DMS114 treated with DMSO at 0.1 percent for 48 hours (cell line): ENCODE results near the gene DNAJB9.

Experiments
- DNase-seq: peaks from one replicate; lab custom pipeline; 2025; ENCODE audit not compliant: unreplicated experiment; lab: John Stamatoyannopoulos, UW

The DNAJB9 gene

DNA sequence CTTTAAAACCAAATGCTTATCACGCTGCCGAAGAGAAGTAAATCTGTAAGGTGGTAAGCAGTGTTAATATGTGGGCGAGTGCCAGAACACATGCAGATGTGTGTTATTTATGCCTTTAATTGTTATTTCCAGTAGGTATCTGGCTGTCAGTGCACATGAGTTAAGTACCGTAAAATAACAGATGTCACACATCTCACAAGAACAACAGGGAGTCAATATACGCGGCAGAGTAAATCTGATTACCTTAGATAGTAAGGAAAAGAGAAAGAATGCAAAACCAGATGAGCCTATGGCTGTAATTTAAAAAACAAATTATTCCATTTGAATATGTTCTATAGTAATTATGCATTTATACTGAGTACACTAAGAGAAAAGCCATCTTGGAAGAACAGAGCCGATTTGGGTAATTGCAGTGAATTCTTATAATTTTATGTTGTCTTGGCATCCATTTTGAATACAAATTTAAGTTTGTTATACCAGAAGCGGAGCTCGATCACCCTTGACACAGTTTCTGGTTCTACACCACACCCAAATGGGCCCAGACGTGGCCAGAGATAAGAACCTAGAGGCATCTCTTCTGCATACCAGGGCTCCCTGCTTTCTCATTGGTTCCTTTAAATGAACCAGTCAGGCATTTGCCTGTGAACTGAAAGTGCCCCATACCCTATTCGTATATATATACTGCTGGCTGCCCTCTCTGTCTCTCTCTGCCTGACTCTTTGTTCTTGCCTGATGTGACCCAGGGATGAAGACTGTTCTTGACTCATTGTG, 34.8 kb downstream of the DNAJB9 start:
- no peak for DNase-seq

DNA sequence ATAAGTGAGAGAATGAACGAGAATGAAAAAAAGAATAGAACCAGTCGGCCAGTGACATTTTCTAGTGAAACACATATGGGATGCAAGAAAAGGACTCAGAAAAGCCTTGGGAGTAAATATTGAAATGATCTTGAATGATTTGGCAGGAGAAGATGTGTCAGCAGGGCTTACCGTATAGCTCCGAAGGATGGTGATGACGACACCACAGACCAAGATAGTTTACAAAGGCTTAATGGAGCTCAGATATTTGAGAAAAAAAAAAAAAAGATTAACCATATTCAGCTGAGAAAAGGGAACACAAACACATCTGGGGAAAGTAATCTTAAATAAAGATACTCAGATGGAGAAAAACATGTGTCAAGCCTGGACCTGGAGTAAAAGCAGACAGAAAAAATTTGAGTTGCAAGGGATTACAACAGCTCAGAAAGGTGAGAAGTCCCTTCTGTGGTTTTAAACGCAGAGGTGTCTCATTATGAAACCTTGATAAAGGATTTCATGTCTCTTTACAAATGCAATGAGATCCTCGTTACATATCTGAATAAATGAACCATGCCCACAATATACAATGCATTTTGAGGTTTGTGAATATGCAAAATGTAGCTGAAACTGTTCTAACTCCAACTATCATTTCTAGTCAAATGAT, 36.0 kb downstream of the DNAJB9 start:
- no peak for DNase-seq

DNA sequence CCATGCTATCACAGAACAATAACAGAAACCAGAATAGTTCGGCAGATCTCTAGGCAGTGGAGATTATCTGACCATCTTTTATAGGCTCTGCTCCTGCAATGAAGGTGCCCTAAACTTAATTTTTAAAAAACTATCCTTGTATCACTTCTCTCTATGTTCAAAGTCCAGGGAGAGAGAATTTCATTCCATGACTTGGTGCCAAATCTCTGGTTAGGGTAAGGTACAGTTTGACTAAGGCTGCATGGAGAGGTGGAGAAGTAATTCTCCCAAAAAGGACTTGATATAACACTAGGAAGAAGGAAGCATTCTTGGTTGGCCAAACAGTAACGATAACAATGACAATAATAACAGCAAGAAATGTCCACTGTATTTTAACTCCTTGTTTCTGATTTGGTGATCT, 40.0 kb downstream of the DNAJB9 start:
- no peak for DNase-seq

DNA sequence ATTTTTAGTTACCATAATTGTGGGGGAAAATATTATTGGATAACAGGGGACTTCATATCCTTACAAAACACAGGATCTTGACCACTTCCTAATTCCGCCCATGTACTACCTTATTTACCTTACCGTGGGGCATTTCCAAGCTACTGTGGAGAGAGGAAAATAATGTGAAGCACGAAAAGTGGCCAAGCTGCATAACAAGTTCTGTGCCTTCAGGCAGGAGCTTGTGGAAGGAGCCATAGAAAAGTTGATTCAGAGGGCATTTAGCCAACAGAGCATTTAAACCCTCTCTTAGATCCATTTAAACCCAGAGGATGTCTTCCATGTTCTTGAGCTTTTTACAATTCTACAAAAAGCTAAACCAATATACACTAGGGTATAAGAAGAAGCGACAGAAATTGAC, 41.6 kb downstream of the DNAJB9 start:
- no peak for DNase-seq

DNA sequence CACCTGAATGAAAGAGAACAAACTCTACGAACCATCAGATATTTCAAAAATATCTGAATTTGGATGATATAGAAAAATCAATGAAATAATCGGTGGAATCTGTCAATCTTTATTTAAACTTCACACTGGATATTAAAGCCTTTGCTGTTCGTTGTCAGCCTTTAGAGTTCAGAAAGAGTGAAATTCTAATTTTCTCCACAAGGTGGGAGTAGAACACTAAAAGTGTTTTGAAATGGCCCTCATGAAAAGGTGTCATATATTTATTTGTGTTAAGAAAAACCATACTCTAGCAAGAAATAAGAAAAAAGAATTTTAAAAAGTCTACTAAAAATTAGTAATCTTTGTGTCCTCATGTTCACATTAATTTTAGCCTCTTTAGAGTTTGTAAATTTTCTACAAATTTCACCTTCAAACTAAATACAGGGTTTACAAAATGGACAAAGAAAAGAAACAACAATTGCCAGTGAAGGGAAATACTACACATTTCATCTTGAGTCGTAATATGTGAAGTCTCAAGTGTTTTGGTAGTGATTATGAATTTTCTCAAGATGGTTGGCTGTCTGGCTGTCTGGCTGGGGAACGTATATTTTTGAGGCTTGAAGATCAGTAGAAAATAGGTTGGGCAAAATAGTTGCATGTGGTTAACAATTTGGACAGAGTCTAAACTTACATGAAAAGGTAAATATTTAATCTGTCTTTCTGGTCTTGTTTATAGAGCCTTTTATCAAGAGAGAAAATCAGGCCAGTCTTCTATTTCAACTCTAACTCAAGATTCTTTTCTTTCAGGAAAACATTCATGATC, 43.7 kb downstream of the DNAJB9 start:
- peak; percentile 43 for DNase-seq

DNA sequence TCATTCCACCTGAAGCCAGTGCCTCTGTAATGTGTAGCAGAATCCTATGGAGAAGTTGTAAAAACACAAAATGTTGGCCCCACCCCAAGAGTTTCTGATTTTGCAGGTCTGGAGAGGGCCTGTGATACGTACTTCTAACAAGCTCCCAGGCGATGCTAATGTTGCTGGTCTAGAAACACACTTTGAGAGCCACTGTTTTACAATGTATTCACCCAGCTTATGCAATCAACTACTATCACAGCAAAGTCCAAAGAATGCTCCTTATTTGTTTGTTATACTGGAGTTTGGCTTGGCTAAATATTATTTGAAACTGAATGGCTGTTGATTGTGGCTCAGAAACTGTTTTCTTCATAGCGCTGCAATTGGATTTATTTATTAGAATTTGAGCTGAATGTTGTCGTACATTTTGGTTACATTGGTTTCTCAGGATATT, 44.3 kb downstream of the DNAJB9 start:
- DNase-seq, result no peak

DNA sequence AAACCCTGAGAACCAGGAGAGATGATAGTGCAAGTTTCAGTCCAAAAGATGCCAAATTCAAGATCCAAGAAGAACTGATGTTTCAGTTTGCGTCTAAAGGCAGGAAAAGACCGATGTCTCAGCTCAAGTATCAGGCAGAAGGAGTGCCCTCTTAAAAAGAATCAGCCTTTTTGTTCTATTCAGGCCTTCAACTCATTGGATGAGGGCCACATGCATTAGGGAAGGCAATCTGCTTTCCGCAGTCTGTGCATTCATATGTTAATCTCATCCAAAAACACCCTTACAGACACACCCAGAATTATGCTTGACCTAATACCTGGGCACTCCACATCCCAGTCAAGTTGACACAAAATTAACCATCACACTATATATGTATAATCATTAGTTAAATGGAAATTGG, 45.2 kb downstream of the DNAJB9 start:
- DNase-seq, result no peak

DNA sequence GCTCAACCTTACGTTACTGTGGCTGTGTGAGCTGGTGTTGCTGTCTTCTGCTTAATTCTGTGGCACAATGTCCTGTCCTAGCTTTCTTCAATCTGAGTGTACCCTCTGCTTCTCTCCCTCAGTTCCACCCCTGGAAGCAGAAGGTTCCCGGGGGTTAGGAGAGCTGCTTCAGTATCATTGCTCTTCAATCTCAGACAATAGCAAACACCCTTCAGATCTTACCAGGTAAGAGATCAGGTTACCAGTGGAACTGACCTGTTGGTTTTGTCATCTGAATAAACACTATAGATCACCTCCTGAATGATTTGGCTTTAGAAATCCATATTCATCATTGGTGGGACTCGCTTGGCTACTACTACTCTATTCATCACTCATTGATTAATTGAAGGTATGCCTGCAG, 48.4 kb downstream of the DNAJB9 start:
- no peak for DNase-seq

DNA sequence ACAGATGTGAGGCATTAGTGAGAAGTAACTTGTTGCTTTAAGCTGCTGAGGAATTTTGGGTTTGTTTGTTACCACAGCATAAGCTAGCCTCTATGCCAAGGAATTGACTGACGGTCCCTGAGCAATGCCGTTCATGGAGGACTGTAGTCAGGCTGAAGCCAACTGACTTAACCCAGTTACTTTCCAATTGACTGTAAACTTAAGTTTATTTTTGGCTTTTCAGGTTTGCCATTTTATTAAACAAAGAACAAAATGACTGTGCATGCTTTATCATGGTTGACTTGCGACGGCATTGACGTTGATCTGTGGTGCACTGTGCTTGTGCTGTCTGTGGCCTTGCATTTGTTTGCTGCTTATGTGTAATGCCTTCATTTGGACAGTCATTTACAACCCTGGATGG, 53.5 kb downstream of the DNAJB9 start:
- no peak for DNase-seq
